Bone marrow (tissue), 2 donors: ENCODE data around the gene ZNF384.

Experiments
- DNase-seq, 2 donors: peaks; one replicate each; lab custom pipeline; 2025; lab: John Stamatoyannopoulos, UW

Gene ZNF384

DNA sequence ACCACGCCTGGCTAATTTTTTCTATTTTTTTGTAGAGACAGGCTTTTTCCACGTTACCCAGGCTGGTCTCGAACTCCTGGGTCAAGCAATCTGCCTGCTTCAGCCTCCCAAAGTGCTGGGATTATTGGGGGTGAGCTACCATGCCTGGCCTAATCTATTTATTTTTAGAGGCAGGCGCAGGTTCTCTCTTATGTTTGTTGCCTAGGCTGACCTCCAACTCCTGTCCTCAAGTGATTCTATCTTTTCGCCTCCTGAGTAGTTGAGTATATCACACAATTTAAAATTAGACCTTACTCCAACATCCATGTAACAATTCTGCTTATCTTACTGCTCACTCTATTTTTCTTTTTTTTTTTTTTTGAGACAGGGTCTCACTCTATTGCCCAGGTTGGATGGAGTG lies 35.2 kb downstream of the ZNF384 start:
- DNase-seq: no peak

DNA sequence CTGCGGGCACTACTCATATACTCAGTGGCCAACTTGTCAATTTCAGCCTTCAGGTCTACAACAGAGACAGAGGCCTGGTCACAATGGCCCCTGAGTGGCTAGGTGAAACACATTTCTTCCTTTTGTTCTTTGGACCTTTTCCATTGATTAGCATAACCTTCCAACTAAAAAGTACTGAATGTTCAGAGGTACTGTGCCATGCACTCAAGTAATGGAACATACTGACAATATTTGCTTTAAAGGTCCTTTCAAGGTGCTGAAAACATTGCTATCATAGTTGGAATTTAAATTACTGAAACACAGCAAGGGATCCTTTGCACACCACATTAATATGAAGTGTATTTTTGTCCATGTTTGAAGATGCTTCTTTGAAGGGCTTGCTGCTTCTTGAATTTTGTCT lies 35.8 kb downstream of the ZNF384 start:
- no peak for DNase-seq

DNA sequence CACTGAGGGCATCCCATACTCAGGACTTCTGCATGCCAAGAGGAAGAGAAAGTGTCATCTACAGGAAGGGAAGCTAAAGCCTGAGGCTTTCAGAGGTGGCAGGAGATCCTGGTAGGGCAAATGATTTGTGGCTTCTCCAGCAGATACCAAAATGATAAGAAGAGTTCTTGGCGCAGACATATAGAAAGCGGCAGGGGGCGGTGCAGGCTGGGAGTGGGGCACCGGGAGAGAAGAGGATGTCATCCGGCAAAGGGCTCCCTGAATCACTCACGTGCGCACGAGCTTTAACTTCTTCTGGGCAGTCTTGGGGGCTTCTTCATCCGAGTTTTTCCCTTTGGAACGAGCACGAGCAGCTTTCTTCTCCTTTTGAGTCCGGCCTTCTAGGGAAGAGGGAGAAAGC lies 36.8 kb downstream of the ZNF384 start:
- DNase-seq: no peak

DNA sequence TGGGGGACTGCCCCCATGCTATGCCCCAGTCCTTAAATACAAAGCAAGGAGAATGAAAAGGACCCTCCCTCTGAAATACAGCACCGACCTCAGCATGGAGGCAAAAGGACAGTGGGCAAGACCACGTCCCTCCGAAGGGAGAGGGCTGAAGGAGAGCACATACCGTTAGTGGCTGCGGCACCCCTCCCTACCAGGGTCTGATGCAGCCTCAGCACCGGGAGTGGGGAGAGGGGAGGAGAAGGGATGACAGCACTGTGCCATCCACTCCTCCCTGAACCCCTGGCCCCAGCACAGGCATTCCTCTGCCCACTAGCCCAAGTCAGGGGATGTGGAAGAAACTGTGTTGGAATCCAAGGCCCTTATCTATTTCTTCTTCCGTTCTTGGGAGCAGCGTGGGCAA lies 38.3 kb downstream of the ZNF384 start:
- no peak for DNase-seq

- DNase-seq: peak in 1 of 2 donors; percentile 23
Measured at GRCh38 chr12:6647083-6647604, 42.0 kb downstream of the ZNF384 start, which contains the start of gene ACRBP. Gene ACRBP (minus strand): TSS chr12:6647432. CDS start chr12:6647366, 66 bp downstream.

- DNase-seq: no peak
Measured at GRCh38 chr12:6646276-6647082, 42.7 kb downstream of the ZNF384 start.

DNA sequence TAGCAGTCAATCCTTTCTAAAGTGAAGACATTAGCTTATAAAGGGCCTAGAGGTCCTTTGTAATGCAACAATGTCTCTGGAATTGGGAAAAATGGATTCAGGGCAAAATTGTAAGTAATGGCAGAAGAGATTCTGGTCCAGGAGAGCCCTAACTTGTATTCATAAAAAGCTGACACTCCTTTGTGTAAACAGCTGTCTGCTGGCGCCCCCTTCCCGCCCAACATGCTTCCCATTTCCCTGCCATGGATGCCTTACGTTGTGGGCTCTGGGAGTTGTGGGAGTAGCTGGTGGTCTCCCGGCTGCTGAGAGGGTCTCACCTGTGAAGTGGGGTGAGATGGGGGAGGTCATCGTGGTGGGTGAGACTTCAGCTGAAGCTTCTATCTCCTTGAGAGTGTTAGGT lies 44.3 kb downstream of the ZNF384 start:
- no peak for DNase-seq

- peak; percentile 26 to 76 for DNase-seq
Measured at GRCh38 chr12:6644257-6644596, 44.9 kb downstream of the ZNF384 start.

DNA sequence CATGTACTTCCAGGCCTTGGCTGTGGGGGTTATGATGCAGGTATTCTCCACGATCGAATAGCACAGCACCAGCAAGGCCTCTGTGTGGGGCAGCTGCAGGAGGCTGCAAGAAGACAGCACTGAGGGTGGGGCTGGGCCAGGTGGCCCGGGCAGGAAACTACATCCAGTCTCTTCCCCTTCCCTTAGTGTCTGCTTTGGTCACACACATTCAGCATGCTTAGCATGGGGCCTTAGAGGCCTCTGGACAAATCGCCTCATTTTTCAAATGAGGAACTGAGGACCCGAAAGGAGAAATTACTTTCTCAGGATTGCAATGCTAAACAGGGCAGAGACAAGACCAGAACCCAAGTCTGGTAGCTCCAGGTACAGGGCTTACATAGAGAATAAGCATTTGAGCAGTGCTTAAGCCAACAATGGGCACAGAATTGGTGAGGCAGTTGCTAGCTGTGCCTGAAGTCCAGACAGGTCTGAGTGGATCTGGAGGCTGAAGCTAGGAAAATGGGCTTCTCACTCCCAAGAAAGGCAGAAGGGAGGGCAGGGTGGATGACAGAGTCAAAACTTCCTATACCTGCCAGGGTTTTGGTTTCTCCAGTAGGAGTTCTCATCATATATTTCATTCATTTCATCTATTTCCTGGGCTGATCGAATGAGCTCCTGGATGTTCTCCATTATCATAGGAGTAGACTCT lies 45.5 kb downstream of the ZNF384 start:
- DNase-seq: no peak

- no peak for DNase-seq
Measured at GRCh38 chr12:6641131-6641530, 48.0 kb downstream of the ZNF384 start.

DNA sequence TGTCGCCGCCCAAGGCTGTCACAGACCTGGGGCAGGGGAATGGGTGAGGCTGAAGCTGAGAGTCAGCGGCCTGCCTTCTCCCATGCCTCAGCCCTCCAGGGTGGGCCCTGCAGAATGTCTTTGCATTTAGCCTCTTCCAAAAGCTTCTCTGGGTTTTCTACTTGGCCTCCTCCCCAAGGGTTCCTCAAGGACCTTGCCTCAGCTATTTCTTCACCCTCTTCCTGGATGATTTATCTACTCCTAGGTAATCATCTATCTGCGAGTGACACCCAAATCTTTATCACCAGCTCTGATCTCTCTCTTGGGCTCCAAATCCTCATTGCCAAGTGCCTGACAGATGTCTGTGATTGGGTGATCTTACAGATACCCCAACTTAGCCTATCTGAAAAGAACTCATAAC lies 48.7 kb downstream of the ZNF384 start:
- DNase-seq: no peak

- DNase-seq: no peak
Measured at GRCh38 chr12:6639151-6639801, 49.9 kb downstream of the ZNF384 start.

- peak in 1 of 2 donors; percentile 46 for DNase-seq
Measured at GRCh38 chr12:6638305-6638704, 50.9 kb downstream of the ZNF384 start.

DNA sequence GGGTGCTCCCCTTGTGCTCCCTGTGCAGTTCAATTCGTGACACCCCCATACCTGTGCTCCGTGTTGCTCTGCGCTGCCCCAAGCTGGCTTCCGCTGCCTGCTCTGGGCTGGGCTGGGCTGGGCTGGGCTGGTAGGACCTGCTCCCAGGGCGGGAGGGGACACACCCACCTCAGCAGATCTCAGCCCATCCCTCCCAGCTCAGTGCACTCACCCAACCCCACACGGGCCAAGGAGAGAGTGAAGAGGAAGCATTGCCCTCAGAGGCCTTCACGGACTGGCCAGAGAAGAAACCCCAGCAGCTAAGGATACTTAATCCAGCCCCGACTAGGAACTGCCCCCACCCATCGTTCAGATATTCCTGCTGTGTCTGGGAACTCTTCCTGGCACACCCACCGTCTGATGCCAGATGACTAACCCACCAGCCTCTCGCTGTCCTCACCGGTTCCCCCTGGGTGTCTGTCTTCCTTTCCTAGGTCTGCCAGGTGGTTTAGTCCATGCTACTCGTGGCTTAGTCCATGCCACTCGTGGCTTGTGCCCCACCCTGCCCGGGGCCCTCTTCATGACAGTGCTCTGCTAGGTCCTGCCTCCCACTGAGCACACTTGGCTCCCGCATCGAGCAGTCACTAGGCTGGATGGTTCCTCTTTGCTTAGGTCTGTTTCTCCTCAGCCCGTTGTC lies 53.2 kb downstream of the ZNF384 start, which contains the start of gene LPAR5:
Gene LPAR5 (minus strand): TSS at position 104 of the 676 bp plus-strand sequence. CDS start 14,711 bp downstream, outside the sequence.
- no peak for DNase-seq

DNA sequence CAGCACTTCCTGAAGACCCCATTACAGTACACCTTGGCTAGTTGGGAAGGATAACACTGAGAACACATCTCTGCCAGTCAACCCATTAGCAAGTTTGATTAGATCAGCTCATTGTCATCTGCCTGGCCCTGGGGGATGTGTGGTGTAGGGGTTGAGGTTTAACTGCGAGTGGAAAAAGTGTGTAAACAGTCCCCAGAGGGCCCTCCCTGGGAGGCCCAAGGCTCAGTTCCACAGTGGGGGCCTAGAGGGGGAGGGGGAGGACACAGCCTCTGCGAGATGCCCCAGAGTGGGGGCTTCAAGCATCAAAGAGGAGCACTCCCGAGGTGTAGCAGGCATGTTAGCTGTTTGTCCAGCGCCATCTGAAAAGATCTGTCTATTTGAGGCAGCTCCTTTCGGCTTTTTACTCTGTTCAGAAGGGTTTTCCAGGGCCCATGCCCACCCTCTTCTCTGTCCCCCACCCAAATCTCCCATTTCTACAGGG lies 53.8 kb downstream of the ZNF384 start:
- no peak for DNase-seq

- DNase-seq: peak in 1 of 2 donors; percentile 80
Measured at GRCh38 chr12:6632026-6632983, 56.9 kb downstream of the ZNF384 start.

GRCh38 chr12:6631549-6631961 lies 57.6 kb downstream of the ZNF384 start:
- no peak for DNase-seq

DNA sequence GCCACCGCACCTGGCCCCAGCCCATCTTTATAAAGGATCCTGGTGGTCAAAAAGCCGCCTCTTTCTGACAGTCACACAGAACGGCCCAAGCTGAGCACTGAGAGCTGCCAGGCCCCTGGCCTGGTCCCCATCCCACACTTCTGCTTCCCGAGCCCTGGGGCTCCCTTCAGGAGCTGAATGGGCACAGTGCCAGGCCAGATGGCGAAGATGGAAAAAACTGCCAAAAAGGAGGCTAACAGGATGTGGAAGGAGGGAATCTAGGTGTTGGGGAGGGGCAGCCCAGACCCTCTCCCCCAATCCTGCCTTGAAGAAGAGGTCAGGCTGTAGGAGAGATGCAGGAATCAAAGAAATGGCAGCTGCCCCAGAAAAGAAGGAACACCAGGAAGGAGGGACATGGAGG lies 58.4 kb downstream of the ZNF384 start:
- no peak for DNase-seq

GRCh38 chr12:6627616-6628015 lies 61.6 kb downstream of the ZNF384 start:
- DNase-seq: no peak

- no peak for DNase-seq
Measured at GRCh38 chr12:6626654-6627283, 62.4 kb downstream of the ZNF384 start.
